Liver (tissue), 9 donors: ENCODE measurements around the gene CAMK2B. TPM values are rescaled to one million over a fixed set of nuclear protein-coding genes. Genes with fewer than 3 reads are reported as not detected.

ENCODE experiments used
- DNase-seq: peaks from one replicate; pipeline ENCODE4 v3.0.0-alpha.2; 2017; ENCODE audit warnings: low spot score
- H3K27ac ChIP-seq, 2 donors: one replicate each; pipeline ENCODE4 v1.7.0; 2013; ENCODE audit warnings: inconsistent platforms in 2 of 2, low read length in 2 of 2, control low read depth in 1 of 2, low read depth in 1 of 2, mild to moderate bottlenecking in 1 of 2
- H3K27me3 ChIP-seq, 4 donors: one replicate each; pipeline versions ENCODE4 v1.6.1 to v1.7.0; 2013; ENCODE audit warnings: low read length in 3 of 4, inconsistent platforms in 1 of 4, mild to moderate bottlenecking in 1 of 4, moderate library complexity in 1 of 4; ENCODE audit not compliant: control insufficient read depth in 4 of 4, insufficient read depth in 4 of 4
- H3K36me3 ChIP-seq, 4 donors: one replicate each; pipeline versions ENCODE4 v1.6.1 to v1.7.0; 2013; ENCODE audit warnings: low read length in 3 of 4, mild to moderate bottlenecking in 3 of 4, low read depth in 1 of 4, moderate library complexity in 1 of 4; ENCODE audit not compliant: control insufficient read depth in 4 of 4, insufficient read depth in 3 of 4
- H3K4me1 ChIP-seq, 4 donors: one replicate each; pipeline versions ENCODE4 v1.6.1 to v1.7.0; 2013; ENCODE audit warnings: low read length in 3 of 4, mild to moderate bottlenecking in 3 of 4, moderate library complexity in 1 of 4; ENCODE audit not compliant: control insufficient read depth in 4 of 4, insufficient read depth in 4 of 4
- H3K4me3 ChIP-seq, 3 donors: one replicate each; pipeline versions ENCODE4 v1.6.1 to v1.7.0; 2013; ENCODE audit warnings: low read length in 3 of 3, control low read depth in 1 of 3, low read depth in 1 of 3, mild to moderate bottlenecking in 1 of 3
- H3K9ac ChIP-seq, 2 donors: one replicate each; pipeline ENCODE4 v1.7.0; 2013; ENCODE audit warnings: low read length in 2 of 2, mild to moderate bottlenecking in 2 of 2, moderate library complexity in 2 of 2, control low read depth in 1 of 2, low read depth in 1 of 2
- H3K9me3 ChIP-seq, 4 donors: one replicate each; pipeline versions ENCODE4 v1.6.1 to v1.7.0; 2013; ENCODE audit warnings: low read length in 3 of 4; ENCODE audit not compliant: control insufficient read depth in 4 of 4
- ATF3 ChIP-seq: IDR thresholded peaks from 2 replicates; pipeline ENCODE4 v1.6.1; 2016; ENCODE audit warnings: antibody characterized with exemption
- CTCF ChIP-seq: fragments of 150-350 bp; IDR thresholded peaks from 2 replicates; pipeline ENCODE4 v1.5.1; 2017; ENCODE audit warnings: improper control_type of control experiment, low read depth, low read length; ENCODE audit not compliant: missing input control
- EGR1 ChIP-seq, 2 donors: IDR thresholded peaks; 2 replicates each; pipeline ENCODE4 v1.6.1; 2016 to 2018; ENCODE audit warnings: antibody characterized with exemption in 2 of 2, low read depth in 2 of 2
- FOXA1 ChIP-seq: IDR thresholded peaks from 2 replicates; pipeline ENCODE4 v1.6.1; 2016; ENCODE audit warnings: antibody characterized with exemption
- FOXA2 ChIP-seq: IDR thresholded peaks from 2 replicates; pipeline ENCODE4 v1.6.1; 2016; ENCODE audit warnings: antibody characterized with exemption
- GABPA ChIP-seq, 2 donors: IDR thresholded peaks in 1 of 2; conservative IDR thresholded peaks in 1 of 2; 2 replicates each; pipeline ENCODE4 v1.6.1; 2016; ENCODE audit warnings: antibody characterized with exemption in 2 of 2, mild to moderate bottlenecking in 1 of 2, moderate library complexity in 1 of 2
- HNF4A ChIP-seq, 2 donors: conservative IDR thresholded peaks; 2 replicates each; pipeline ENCODE4 v1.6.1; 2016; ENCODE audit warnings: antibody characterized with exemption in 2 of 2, mild to moderate bottlenecking in 2 of 2
- HNF4G ChIP-seq: IDR thresholded peaks from 2 replicates; pipeline ENCODE4 v1.6.1; 2016; ENCODE audit warnings: antibody characterized with exemption
- JUND ChIP-seq, 2 donors: IDR thresholded peaks; 2 replicates each; pipeline ENCODE4 v1.6.1; 2016; ENCODE audit warnings: antibody characterized with exemption in 2 of 2
- MAX ChIP-seq: IDR thresholded peaks from 2 replicates; pipeline ENCODE4 v1.6.1; 2016; ENCODE audit warnings: antibody characterized with exemption
- NR2F2 ChIP-seq: IDR thresholded peaks from 2 replicates; pipeline ENCODE4 v1.6.1; 2016; ENCODE audit warnings: antibody characterized with exemption
- RAD21 ChIP-seq, 2 donors: IDR thresholded peaks; 2 replicates each; pipeline ENCODE4 v1.6.1; 2016; ENCODE audit warnings: antibody characterized with exemption in 2 of 2, mild to moderate bottlenecking in 2 of 2
- REST ChIP-seq: IDR thresholded peaks from 2 replicates; pipeline ENCODE4 v1.6.1; 2016; ENCODE audit warnings: antibody characterized with exemption, mild to moderate bottlenecking
- RXRA ChIP-seq, 2 donors: IDR thresholded peaks; 2 replicates each; pipeline ENCODE4 v1.6.1; 2017 to 2018; ENCODE audit warnings: antibody characterized with exemption in 2 of 2, mild to moderate bottlenecking in 1 of 2
- SP1 ChIP-seq: IDR thresholded peaks from 2 replicates; pipeline ENCODE4 v1.6.1; 2018; ENCODE audit warnings: antibody characterized with exemption, mild to moderate bottlenecking
- TAF1 ChIP-seq: conservative IDR thresholded peaks from 2 replicates; pipeline ENCODE4 v1.6.1; 2016; ENCODE audit warnings: antibody characterized with exemption, mild to moderate bottlenecking
- YY1 ChIP-seq: IDR thresholded peaks from 2 replicates; pipeline ENCODE4 v1.6.1; 2016; ENCODE audit warnings: antibody characterized with exemption, mild to moderate bottlenecking
- ZBTB33 ChIP-seq: IDR thresholded peaks from 2 replicates; pipeline ENCODE4 v1.6.1; 2016; ENCODE audit warnings: antibody characterized with exemption
- polyA plus RNA-seq, 2 donors: library from polyadenylated mRNA; stranded (reverse) in 1 of 2; unstranded in 1 of 2; fragments of 200-250 nt in 1 of 2; fragments of >200 nt in 1 of 2; fragmentation: Nextera tagmentation in 1 of 2; extraction: Ambion mirVana in 1 of 2; gene quantifications; one replicate each; pipeline versions ENCODE4 v1.2.1 to v1.2.3, GENCODE V29; 2013 to 2015
- total RNA-seq, 2 donors: library from RNA; depleted of rRNA; stranded (reverse); fragments of >200 nt; gene quantifications; one replicate each; pipeline ENCODE4 v1.2.3, GENCODE V29; 2014
- donor health status: healthy.
- donor health status: healthy.
- donor health status: healthy.
- donor health status: healthy.
- donor health status: healthy.

The CAMK2B gene
- total and polyA plus RNA-seq, 4 donors: 2.1 to 3.3 (median 2.2) TPM; not detected in 1

GRCh38 chr7:44347546-44348114, 22.2 kb upstream of the CAMK2B start:
- Histone ChIP-seq H3K27me3 (no peaks in the 10 kb centered on the region), H3K4me1 (no peaks in the 10 kb centered on the region), H3K9me3 (no peaks in the 10 kb centered on the region), H3K27ac (no peak overlapping the region), H3K36me3 (no peaks in the 10 kb centered on the region), H3K4me3 (no peak overlapping the region), H3K9ac (no peak overlapping the region)
- TF ChIP-seq FOXA1: no peak
- no peak for TF ChIP-seq RAD21 (IDR thresholded peaks at IDR 0.05)
- TF ChIP-seq RXRA (IDR thresholded peaks at IDR 0.05): no peak
- no peak for TF ChIP-seq FOXA2
- TF ChIP-seq HNF4A (conservative IDR thresholded peaks at IDR 0.05): no peak
- no peak for TF ChIP-seq EGR1 (IDR thresholded peaks at IDR 0.05; ENCODE audit: low read depth in 2 of 2)
- no peak for TF ChIP-seq HNF4G
- TF ChIP-seq ZBTB33: no peak
- TF ChIP-seq ATF3: no peak
- TF ChIP-seq CTCF: no peak
- TF ChIP-seq MAX: no peak
- no peak for TF ChIP-seq JUND (IDR thresholded peaks at IDR 0.05)
- TF ChIP-seq SP1: no peak
- no peak for TF ChIP-seq GABPA (IDR thresholded peaks at IDR 0.05 in 1 of 2, conservative IDR thresholded peaks at IDR 0.05 in 1 of 2)
- no peak for TF ChIP-seq NR2F2
- TF ChIP-seq YY1: no peak
- TF ChIP-seq TAF1: no peak
- no peak for TF ChIP-seq REST
- DNase-seq: no peak
